ENCODE measurements around the gene FAM117B.

Gene FAM117B

GRCh38 chr2:202814226-202814625 is 179.5 kb downstream of the FAM117B start:
- DNase-seq, result no peak

- DNase-seq, result peak in 5 of 56 donors; percentile 3 to 28 (median 13)
These were observed 181.0 kb downstream of the FAM117B start for GRCh38 chr2:202815548-202816360.

GRCh38 chr2:202817771-202818170 is 183.0 kb downstream of the FAM117B start:
- no peak for DNase-seq

- DNase-seq, result no peak
These were observed 183.6 kb downstream of the FAM117B start for GRCh38 chr2:202818321-202818720.
